HepG2 (cell line): ENCODE data around the gene TCEANC. TPM values are rescaled to one million over a fixed set of nuclear protein-coding genes. Genes with fewer than 3 reads are reported as not detected.
A peak's percentile ranks its signal among the peaks of the same experiment; 100 is the strongest.

Experiments
- E2F2 ChIP-seq: sonication (generic); formaldehyde crosslinking; IDR thresholded peaks from 2 replicates; pipeline ENCODE4 v1.4.0; 2020; ENCODE audit warnings: missing genetic modification reagents, borderline replicate concordance
- IKZF4 ChIP-seq: sonication (generic); formaldehyde crosslinking; IDR thresholded peaks from 2 replicates; pipeline ENCODE4 v1.5.1; 2020; ENCODE audit warnings: borderline replicate concordance, mild to moderate bottlenecking, low read depth, missing genetic modification reagents; ENCODE audit errors: not compliant biosample characterization
- ISX ChIP-seq: sonication (generic); formaldehyde crosslinking; conservative IDR thresholded peaks from 2 replicates; pipeline ENCODE4 v1.5.0; 2020; ENCODE audit warnings: missing genetic modification reagents
- MED1 ChIP-seq: sonication (generic); formaldehyde crosslinking; IDR thresholded peaks from 2 replicates; pipeline ENCODE4 v1.4.0; 2020; ENCODE audit warnings: missing genetic modification reagents
- POLR2A ChIP-seq, 2 experiments: IDR thresholded peaks; 2 replicates each; pipeline ENCODE4 v1.6.1; 2011; ENCODE audit warnings: low read depth in 2 of 2, low read length in 2 of 2, mild to moderate bottlenecking in 1 of 2, moderate library complexity in 1 of 2; ENCODE audit not compliant: insufficient read depth in 1 of 2
- RBFOX2 ChIP-seq: fragments of 200-400 bp; formaldehyde crosslinking; IDR thresholded peaks from 2 replicates; pipeline ENCODE4 v1.6.1; 2017; ENCODE audit warnings: low read depth, mild to moderate bottlenecking, low read length
- TBX3 ChIP-seq: fragments of 450-650 bp; IDR thresholded peaks from 2 replicates; pipeline ENCODE4 v1.6.1; 2017; ENCODE audit warnings: antibody characterized with exemption, mild to moderate bottlenecking, inconsistent platforms, borderline replicate concordance
- ZMAT3 ChIP-seq: sonication (generic); formaldehyde crosslinking; conservative IDR thresholded peaks from 2 replicates; pipeline ENCODE4 v1.7.0; 2021; ENCODE audit warnings: missing genetic modification reagents
- ZNF556 ChIP-seq: sonication (generic); formaldehyde crosslinking; IDR thresholded peaks from 2 replicates; pipeline ENCODE4 v1.4.0; 2020; ENCODE audit warnings: mild to moderate bottlenecking, missing genetic modification reagents, borderline replicate concordance
- polyA plus RNA-seq, 8 experiments: library from polyadenylated mRNA; depleted of rRNA in 3 of 8; stranded (reverse) in 7 of 8; unstranded in 1 of 8; fragments of >200 nt; fragmentation: Illumina TruSeq in 4 of 8; extraction: Trizol in 4 of 8; gene quantifications; 2 replicates each; pipeline versions ENCODE4 v1.2.1 to v1.2.3, GENCODE V29; 2011 to 2016; ENCODE audit warnings: low read depth in 4 of 8, missing spikeins in 1 of 8, mixed read lengths in 1 of 8; ENCODE audit not compliant: insufficient read depth in 1 of 8
- total RNA-seq, 5 experiments: library from RNA; depleted of rRNA; stranded (reverse); fragments of >200 nt; fragmentation: Illumina TruSeq; extraction: Trizol; gene quantifications; 2 replicates each; pipeline ENCODE4 v1.2.3, GENCODE V29; 2016; ENCODE audit warnings: low read depth in 1 of 5
- TF ChIP-seq, protein P1 (sequence below): sonication (generic); formaldehyde crosslinking; IDR thresholded peaks from 2 replicates; pipeline ENCODE4 v1.5.0; 2020; ENCODE audit warnings: missing genetic modification reagents
- TF ChIP-seq, protein P2 (sequence below): sonication (generic); formaldehyde crosslinking; conservative IDR thresholded peaks from 2 replicates; pipeline ENCODE4 v1.4.0; 2020; ENCODE audit warnings: mild to moderate bottlenecking, missing genetic modification reagents, moderate library complexity
- TF ChIP-seq, protein P3 (sequence below): sonication (generic); formaldehyde crosslinking; IDR thresholded peaks from 2 replicates; pipeline ENCODE4 v1.4.0; 2020; ENCODE audit warnings: mild to moderate bottlenecking, missing genetic modification reagents, borderline replicate concordance
- TF ChIP-seq, protein P4 (sequence below): sonication (generic); formaldehyde crosslinking; IDR thresholded peaks from 2 replicates; pipeline ENCODE4 v1.5.0; 2020; ENCODE audit warnings: missing genetic modification reagents

Gene TCEANC
- total and polyA plus RNA-seq, 2 of the 13 experiments (the other 11 are each of a cell fraction or from before 2014, with no cell fraction given) = 0.51 to 0.97 TPM

DNA sequence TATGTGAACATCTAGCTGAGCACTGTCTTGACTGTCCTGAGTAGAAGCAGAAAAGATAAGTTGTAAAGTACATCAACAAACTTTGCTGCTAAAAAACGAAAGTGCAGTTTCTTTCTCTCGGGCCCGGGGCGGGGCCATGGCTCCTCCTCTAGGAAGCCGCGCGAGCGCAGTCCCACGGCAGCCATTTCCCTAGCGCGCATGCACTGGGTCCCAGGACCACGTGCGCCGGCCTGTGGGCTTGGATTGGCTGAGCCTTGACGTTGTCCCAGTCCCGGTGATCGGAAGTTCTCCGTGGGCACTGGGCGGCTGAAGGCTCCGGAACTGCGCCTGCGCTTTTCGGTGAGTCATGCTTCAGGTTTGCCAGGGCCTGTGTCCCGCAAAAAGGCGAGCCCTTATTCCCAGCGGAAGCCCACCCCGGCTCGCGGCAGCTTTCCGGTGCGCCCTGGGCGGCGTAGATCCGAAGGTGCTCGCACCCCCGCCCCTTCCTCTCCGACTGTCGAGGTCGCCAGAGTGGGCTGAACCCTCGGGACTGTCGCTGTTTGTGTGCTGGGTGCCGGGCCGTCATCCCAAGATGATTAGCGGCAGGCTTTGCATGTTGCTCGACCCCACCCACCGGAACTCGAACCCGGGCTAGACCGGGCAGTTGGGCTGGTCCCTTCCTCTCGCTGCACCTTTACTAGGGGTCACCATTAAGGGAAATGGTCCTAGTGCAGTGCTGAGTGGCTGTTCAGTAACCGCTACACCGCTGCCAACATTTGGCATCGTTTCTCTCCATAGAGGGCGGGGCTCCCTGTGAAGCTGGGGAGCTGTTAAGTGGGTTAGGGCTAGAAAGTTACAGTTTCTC lies at the start of gene TCEANC (continued):
- TF ChIP-seq E2F2 (no peak), TBX3 (no peak), IKZF4 (no peak), ZMAT3 (CRISPR knock-in tag) (0 out of 2 replicates have a peak, but pooled peaks have one; percentile 13), MED1 (CRISPR knock-in tag) (peak; percentile 41), RBFOX2 (peak; percentile 82), ZNF556 (no peak), ISX (CRISPR knock-in tag) (no peak), POLR2A (IDR thresholded peaks at IDR 0.05; ENCODE audit: insufficient read depth in 1 of 2, low read depth in 2 of 2, low read length in 2 of 2) (peak; percentile 48 to 59; a peak in 3 of 4 replicates)
- TF ChIP-seq, protein P1, sequence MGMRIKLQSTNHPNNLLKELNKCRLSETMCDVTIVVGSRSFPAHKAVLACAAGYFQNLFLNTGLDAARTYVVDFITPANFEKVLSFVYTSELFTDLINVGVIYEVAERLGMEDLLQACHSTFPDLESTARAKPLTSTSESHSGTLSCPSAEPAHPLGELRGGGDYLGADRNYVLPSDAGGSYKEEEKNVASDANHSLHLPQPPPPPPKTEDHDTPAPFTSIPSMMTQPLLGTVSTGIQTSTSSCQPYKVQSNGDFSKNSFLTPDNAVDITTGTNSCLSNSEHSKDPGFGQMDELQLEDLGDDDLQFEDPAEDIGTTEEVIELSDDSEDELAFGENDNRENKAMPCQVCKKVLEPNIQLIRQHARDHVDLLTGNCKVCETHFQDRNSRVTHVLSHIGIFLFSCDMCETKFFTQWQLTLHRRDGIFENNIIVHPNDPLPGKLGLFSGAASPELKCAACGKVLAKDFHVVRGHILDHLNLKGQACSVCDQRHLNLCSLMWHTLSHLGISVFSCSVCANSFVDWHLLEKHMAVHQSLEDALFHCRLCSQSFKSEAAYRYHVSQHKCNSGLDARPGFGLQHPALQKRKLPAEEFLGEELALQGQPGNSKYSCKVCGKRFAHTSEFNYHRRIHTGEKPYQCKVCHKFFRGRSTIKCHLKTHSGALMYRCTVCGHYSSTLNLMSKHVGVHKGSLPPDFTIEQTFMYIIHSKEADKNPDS = no peak
- TF ChIP-seq, protein P2, sequence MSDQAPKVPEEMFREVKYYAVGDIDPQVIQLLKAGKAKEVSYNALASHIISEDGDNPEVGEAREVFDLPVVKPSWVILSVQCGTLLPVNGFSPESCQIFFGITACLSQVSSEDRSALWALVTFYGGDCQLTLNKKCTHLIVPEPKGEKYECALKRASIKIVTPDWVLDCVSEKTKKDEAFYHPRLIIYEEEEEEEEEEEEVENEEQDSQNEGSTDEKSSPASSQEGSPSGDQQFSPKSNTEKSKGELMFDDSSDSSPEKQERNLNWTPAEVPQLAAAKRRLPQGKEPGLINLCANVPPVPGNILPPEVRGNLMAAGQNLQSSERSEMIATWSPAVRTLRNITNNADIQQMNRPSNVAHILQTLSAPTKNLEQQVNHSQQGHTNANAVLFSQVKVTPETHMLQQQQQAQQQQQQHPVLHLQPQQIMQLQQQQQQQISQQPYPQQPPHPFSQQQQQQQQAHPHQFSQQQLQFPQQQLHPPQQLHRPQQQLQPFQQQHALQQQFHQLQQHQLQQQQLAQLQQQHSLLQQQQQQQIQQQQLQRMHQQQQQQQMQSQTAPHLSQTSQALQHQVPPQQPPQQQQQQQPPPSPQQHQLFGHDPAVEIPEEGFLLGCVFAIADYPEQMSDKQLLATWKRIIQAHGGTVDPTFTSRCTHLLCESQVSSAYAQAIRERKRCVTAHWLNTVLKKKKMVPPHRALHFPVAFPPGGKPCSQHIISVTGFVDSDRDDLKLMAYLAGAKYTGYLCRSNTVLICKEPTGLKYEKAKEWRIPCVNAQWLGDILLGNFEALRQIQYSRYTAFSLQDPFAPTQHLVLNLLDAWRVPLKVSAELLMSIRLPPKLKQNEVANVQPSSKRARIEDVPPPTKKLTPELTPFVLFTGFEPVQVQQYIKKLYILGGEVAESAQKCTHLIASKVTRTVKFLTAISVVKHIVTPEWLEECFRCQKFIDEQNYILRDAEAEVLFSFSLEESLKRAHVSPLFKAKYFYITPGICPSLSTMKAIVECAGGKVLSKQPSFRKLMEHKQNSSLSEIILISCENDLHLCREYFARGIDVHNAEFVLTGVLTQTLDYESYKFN (CRISPR knock-in tag) = no peak
- TF ChIP-seq, protein P3, sequence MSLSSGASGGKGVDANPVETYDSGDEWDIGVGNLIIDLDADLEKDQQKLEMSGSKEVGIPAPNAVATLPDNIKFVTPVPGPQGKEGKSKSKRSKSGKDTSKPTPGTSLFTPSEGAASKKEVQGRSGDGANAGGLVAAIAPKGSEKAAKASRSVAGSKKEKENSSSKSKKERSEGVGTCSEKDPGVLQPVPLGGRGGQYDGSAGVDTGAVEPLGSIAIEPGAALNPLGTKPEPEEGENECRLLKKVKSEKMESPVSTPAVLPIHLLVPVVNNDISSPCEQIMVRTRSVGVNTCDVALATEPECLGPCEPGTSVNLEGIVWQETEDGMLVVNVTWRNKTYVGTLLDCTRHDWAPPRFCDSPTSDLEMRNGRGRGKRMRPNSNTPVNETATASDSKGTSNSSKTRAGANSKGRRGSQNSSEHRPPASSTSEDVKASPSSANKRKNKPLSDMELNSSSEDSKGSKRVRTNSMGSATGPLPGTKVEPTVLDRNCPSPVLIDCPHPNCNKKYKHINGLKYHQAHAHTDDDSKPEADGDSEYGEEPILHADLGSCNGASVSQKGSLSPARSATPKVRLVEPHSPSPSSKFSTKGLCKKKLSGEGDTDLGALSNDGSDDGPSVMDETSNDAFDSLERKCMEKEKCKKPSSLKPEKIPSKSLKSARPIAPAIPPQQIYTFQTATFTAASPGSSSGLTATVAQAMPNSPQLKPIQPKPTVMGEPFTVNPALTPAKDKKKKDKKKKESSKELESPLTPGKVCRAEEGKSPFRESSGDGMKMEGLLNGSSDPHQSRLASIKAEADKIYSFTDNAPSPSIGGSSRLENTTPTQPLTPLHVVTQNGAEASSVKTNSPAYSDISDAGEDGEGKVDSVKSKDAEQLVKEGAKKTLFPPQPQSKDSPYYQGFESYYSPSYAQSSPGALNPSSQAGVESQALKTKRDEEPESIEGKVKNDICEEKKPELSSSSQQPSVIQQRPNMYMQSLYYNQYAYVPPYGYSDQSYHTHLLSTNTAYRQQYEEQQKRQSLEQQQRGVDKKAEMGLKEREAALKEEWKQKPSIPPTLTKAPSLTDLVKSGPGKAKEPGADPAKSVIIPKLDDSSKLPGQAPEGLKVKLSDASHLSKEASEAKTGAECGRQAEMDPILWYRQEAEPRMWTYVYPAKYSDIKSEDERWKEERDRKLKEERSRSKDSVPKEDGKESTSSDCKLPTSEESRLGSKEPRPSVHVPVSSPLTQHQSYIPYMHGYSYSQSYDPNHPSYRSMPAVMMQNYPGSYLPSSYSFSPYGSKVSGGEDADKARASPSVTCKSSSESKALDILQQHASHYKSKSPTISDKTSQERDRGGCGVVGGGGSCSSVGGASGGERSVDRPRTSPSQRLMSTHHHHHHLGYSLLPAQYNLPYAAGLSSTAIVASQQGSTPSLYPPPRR (CRISPR knock-in tag) = no peak
- TF ChIP-seq, protein P4, sequence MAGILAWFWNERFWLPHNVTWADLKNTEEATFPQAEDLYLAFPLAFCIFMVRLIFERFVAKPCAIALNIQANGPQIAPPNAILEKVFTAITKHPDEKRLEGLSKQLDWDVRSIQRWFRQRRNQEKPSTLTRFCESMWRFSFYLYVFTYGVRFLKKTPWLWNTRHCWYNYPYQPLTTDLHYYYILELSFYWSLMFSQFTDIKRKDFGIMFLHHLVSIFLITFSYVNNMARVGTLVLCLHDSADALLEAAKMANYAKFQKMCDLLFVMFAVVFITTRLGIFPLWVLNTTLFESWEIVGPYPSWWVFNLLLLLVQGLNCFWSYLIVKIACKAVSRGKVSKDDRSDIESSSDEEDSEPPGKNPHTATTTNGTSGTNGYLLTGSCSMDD (CRISPR knock-in tag) = no peak
